Measurements from ENCODE around the gene DACH1. TPM values are rescaled to one million over a fixed set of nuclear protein-coding genes. Genes with fewer than 3 reads are reported as not detected.

Gene DACH1
- total and polyA plus RNA-seq, 2 donors from 2014 or later, result 5.3 to 10.4 TPM

DNA sequence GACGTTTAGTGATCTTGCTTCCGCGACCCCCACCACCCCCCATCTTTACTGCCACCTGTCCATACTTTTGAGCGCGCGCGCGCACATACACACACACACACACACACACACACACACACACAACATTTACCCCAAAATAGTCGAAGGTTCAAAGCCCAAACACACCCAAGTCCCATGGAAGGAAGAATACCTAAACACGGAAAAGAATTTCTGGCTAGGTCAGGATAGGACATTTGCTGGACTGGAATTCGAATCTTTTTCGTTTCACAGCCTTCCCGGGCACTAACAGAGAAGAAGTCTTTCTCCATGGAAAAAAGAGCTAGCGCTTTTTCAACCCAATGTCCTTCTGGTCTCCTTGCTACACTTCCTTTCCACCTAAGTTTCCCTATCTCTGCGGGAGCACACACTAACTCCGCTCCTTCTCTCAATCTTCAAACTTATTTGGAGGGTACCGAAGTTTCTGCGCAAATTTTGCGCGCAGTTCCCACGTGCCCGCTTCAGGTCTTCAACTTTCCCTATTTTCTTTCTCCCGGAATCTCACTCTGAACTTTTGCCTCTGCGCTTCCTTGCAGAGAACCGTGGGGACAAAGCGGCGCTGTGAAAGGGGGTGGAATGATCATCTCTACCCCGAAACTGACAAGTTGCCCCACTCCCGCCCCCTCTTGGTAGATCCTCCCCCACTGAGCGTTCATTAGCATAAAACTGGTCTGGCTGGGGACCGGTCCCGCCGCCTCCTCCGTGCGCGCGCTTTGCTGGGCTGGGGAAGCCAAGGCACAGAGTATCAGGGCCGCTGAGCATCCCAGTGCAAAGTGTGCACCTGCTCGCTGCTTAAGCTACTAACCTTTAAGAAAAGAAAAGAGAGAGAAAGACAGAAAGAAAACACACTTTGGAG lies 2.7 kb downstream of the DACH1 start:
- H3K27ac ChIP-seq (ENCODE audit: low read depth in 2 of 2, low read length in 2 of 2), result peak overlapping the region; percentile 38 to 72
- peaks cover 0 to 11% (median 3%) of the 10 kb centered on the region in 3 donors for H3K4me1 ChIP-seq (ENCODE audit: control insufficient read depth in 2 of 3, insufficient read depth in 2 of 3, low read depth in 1 of 3, low read length in 3 of 3)
- TF ChIP-seq, protein P1, sequence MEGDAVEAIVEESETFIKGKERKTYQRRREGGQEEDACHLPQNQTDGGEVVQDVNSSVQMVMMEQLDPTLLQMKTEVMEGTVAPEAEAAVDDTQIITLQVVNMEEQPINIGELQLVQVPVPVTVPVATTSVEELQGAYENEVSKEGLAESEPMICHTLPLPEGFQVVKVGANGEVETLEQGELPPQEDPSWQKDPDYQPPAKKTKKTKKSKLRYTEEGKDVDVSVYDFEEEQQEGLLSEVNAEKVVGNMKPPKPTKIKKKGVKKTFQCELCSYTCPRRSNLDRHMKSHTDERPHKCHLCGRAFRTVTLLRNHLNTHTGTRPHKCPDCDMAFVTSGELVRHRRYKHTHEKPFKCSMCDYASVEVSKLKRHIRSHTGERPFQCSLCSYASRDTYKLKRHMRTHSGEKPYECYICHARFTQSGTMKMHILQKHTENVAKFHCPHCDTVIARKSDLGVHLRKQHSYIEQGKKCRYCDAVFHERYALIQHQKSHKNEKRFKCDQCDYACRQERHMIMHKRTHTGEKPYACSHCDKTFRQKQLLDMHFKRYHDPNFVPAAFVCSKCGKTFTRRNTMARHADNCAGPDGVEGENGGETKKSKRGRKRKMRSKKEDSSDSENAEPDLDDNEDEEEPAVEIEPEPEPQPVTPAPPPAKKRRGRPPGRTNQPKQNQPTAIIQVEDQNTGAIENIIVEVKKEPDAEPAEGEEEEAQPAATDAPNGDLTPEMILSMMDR (IDR thresholded peaks at IDR 0.05; ENCODE audit: borderline replicate concordance, extremely low read depth, insufficient read depth), result no peak
- intact Hi-C loops (cut with DNase I), result no loop called here
- H3K36me3 ChIP-seq (ENCODE audit: control insufficient read depth in 2 of 3, insufficient read depth in 3 of 3, low read length in 3 of 3), result no peaks in the 10 kb centered on the region
- H3K4me3 ChIP-seq (ENCODE audit: low read length in 3 of 3), result peak overlapping the region; percentile 88 to 98 (median 90)
- no peaks in the 10 kb centered on the region for H3K27me3 ChIP-seq (ENCODE audit: control insufficient read depth, insufficient read depth, low read length)
- no peaks in the 10 kb centered on the region for H3K9me3 ChIP-seq (ENCODE audit: control insufficient read depth in 2 of 3, insufficient read depth in 1 of 3, low read length in 3 of 3)
- DNase-seq (peak; percentile 83 to 92 (median 90)), FAIRE-seq (no peak)
- peak overlapping the region; percentile 22 to 96 (median 55) for H3K9ac ChIP-seq (ENCODE audit: low read length in 3 of 3)

DNA sequence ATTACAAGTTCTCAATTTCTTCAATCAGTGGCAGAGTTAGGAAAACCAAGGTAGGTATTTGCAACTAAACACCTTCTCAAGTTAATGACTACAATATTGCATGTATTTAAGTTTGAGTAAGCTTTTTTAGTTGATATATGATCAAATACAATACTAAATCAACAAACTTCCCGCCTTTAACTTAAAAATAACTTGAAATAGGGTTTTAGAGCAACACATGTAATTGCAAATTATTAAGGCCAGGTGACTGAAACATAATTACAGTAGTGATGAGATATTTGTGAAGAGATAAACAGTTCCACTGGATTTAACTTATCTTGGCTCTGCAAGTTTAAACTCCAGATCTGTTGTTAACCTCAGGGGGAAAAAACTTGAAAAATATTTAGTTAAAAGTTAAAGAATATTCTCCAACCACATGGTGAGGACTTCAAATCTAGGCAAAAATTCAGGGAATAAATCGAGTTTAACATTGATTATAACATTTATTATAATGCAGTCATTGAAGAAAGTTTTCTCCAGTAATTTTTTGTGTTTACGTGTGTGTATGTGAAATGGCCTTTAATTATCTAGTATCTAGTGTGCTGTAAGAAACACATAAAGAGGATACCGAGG lies 3.6 kb downstream of the DACH1 start:
- peak in 1 of 5 donors; percentile 64 for DNase-seq
- peak overlapping the region; percentile 88 to 98 (median 90) for H3K4me3 ChIP-seq (ENCODE audit: low read length in 3 of 3)

DNA sequence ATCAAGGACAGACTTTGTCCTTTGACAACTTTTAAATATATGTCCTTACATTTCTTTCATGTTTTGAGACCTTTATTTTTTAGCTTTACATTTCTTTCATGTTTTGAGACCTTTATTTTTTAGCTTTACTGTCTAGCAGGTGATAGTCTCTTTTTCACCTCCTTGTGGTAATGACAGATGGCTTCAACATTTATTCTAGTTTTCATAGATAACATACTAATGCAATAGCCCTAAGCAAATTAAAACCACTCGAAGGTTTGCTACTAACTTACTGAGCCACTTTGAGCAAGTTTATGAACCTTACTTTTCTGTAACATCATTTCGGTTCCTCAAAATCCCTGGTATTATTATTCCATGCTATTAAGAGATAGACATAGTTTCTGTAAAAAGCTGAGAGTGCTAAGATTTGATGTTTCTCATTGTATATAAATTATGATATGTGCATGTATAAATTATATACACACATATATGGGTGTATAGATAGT lies 4.5 kb downstream of the DACH1 start:
- Histone ChIP-seq H3K27me3 (ENCODE audit: control insufficient read depth, insufficient read depth, low read length) (no peaks in the 10 kb centered on the region), H3K36me3 (ENCODE audit: control insufficient read depth in 2 of 3, insufficient read depth in 3 of 3, low read length in 3 of 3) (no peaks in the 10 kb centered on the region), H3K9ac (ENCODE audit: low read length in 3 of 3) (peak overlapping the region in 2 of 3 donors; percentile 55 to 96), H3K4me3 (ENCODE audit: low read length in 3 of 3) (peak overlapping the region; percentile 33 to 98 (median 35)), H3K9me3 (ENCODE audit: control insufficient read depth in 2 of 3, insufficient read depth in 1 of 3, low read length in 3 of 3) (no peaks in the 10 kb centered on the region), H3K4me1 (ENCODE audit: control insufficient read depth in 2 of 3, insufficient read depth in 2 of 3, low read depth in 1 of 3, low read length in 3 of 3) (peaks cover 0 to 11% (median 0%) of the 10 kb centered on the region in 3 donors), H3K27ac (ENCODE audit: low read depth in 2 of 2, low read length in 2 of 2) (no peak overlapping the region)
- FAIRE-seq (no peak), DNase-seq (no peak)
- TF ChIP-seq, protein P1 (IDR thresholded peaks at IDR 0.05; ENCODE audit: borderline replicate concordance, extremely low read depth, insufficient read depth), result no peak
- intact Hi-C loops (cut with DNase I), result no loop called here

More for the DNA sequence above, 3.6 kb downstream of the DACH1 start:
- no peak overlapping the region for H3K27ac ChIP-seq (ENCODE audit: low read depth in 2 of 2, low read length in 2 of 2)
- no peaks in the 10 kb centered on the region for H3K9me3 ChIP-seq (ENCODE audit: control insufficient read depth in 2 of 3, insufficient read depth in 1 of 3, low read length in 3 of 3)
- intact Hi-C loops (cut with DNase I), result no loop called here
- no peaks in the 10 kb centered on the region for H3K36me3 ChIP-seq (ENCODE audit: control insufficient read depth in 2 of 3, insufficient read depth in 3 of 3, low read length in 3 of 3)
- peaks cover 0 to 11% (median 2%) of the 10 kb centered on the region in 3 donors for H3K4me1 ChIP-seq (ENCODE audit: control insufficient read depth in 2 of 3, insufficient read depth in 2 of 3, low read depth in 1 of 3, low read length in 3 of 3)
- H3K9ac ChIP-seq (ENCODE audit: low read length in 3 of 3), result peak overlapping the region in 2 of 3 donors; percentile 55 to 96
- H3K27me3 ChIP-seq (ENCODE audit: control insufficient read depth, insufficient read depth, low read length), result no peaks in the 10 kb centered on the region
- FAIRE-seq, result no peak
- TF ChIP-seq, protein P1 (IDR thresholded peaks at IDR 0.05; ENCODE audit: borderline replicate concordance, extremely low read depth, insufficient read depth), result no peak
